OCI-M2 (cell line): ENCODE results near the gene SPPL2B.

ENCODE experiments used
- DNase-seq: peaks from one replicate; lab custom pipeline; 2025; ENCODE audit not compliant: unreplicated experiment; lab: John Stamatoyannopoulos, UW

SPPL2B gene

DNA sequence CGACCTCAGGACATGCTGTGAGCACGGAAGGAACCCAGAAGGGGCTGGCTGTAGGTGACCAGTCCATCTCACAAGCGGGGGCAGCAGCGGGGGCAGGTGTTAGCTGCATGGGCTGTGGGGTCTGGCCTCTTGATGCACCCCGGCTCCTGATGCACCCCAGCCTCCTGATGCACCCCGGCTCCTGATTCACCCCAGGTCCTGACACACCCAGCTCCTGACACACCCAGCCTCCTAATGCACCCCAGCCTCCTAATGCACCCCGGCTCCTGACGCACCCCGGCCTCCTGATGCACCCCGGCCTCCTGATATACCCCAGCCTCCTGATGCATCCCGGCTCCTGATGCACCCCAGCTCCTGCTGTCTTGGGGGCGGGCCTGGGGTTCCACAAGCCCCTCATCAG lies 7.5 kb upstream of the SPPL2B start:
- no peak for DNase-seq

GRCh38 chr19:2321565-2322283 lies 6.8 kb upstream of the SPPL2B start:
- DNase-seq: no peak

GRCh38 chr19:2323707-2324106 lies 4.8 kb upstream of the SPPL2B start:
- no peak for DNase-seq

GRCh38 chr19:2324220-2324948 lies 4.1 kb upstream of the SPPL2B start:
- DNase-seq: no peak

GRCh38 chr19:2325281-2326046 lies 3.0 kb upstream of the SPPL2B start:
- DNase-seq: no peak

DNA sequence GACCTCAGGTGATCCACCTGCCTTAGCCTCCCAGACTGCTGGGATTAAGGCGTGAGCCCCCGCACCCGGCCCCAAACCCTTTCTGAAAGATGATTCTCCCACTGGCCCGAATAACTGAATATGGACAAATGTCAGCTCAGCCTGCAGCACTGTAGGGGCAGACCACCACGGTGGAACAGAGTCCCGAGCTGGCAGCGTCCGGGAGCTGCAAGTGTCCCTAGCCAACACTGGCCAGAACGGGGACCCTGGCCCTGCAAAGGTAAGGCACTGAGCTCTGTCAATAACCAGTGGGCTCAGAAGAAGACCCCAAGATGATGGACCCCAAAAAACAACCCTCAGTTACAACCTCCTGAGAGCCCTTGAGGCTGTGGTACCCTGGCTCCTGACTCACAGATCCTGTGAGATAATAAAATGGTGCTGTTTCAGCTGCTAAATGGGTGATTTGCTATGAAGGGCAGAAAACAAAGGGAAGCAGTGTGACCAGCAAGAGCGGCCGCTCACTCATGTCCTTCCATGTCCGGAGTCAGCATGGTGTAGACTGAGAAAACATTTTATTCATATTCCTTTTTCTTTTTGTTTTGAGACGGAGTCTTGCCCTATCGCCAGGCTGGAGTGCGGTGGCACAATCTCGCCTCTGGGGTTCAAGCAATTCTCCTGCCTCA lies 1.7 kb upstream of the SPPL2B start:
- no peak for DNase-seq

DNA sequence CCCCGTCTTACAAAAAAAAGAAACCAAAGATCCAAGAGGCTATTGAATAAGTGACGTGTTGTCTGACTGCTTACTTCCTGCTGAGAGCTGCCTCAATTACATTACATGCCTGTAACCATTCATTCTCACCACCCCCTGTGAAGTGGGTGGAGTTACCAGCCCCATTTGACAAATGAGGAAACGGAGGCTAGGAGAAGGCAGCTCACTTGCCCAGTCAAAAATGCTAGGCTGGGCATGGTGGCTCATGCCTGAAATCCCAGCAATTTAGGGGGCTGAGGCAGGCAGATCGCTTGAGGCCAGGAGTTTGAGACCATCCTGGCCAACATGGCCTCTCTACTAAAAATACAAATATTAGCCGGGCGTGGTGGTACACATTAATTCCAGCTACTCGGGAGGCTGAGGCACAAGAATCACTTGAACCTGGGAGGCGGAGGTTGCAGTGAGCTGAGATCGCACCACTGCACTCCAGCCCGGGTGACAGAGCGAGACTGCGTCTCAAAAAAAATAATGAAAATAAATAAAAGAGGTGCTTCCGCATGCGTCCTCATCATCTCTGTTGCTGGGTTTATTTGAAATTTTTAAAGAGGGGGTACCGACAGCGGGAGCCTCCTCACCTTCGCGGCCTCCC lies 597 bp upstream of the SPPL2B start:
- DNase-seq: no peak

DNA sequence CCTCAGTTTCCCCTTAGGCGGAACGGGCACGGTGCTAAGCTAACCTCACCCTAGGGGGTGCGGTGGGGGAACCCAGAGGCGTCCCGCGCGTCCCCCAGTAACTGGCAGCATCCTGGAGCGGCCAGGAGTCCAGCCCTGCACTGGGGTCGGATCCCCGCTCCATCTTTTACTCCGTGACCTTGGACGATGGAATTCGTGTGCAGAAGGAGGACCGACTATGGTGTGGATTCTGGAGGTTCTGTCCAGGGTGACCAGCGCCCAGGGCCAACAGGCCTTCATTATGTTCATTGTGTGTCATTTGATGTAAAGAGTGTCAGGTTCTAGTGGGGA lies 630 bp downstream of the SPPL2B start:
- DNase-seq: no peak

GRCh38 chr19:2329501-2329916 lies 1.0 kb downstream of the SPPL2B start:
- no peak for DNase-seq

DNA sequence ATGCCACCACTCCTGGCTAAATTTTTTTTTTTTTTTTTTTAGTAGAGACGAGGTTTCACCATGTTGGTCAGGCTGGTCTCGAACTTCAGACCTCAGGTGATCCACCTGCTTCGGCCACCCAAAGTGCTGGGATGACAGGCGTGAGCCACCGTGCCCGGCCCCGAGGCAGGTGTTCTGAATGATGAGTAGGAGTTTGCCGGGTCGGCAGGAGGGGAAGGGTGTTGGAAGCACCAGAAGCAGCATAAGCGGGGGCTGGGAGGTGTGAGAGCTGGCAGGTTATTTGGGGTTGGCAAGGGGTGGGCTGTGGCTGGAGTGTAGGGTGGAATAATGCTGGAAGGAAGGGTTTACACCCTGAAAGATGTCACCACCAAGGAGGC lies 1.8 kb downstream of the SPPL2B start:
- no peak for DNase-seq

GRCh38 chr19:2330632-2331284 lies 2.3 kb downstream of the SPPL2B start:
- no peak for DNase-seq

DNA sequence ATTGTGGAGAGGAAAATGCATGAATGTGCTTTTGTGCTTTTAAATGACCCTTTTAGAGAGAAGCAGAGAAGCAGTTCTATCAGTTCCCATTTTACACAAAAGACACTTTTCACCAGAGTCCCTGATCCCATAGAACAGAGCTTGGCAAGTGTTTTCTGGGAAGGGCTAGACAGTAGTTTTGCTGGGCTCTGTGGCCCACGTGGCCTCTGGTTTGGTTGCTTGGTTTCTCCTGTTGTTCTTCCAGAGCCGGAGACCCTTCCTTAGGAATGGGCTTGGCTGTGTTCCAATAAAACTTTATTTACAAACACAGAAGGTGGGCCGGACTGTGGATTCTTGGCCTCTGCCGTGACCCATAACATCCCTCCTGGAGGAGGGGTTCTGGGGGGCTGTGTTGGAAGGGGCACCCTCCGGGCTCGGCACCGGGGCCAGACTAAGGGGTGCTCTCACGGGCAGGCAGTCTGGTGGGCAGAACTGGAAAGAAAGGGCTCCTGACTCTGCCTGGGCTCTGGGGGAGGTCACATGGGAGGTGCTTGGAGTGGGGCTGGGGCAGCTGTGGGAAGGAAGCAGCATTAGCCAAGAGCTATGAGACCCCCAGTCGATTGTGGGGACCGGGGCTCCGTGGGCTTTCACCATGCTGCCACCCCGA lies 3.2 kb downstream of the SPPL2B start:
- DNase-seq: no peak

GRCh38 chr19:2332341-2333026 lies 4.0 kb downstream of the SPPL2B start:
- no peak for DNase-seq

- DNase-seq: no peak
Measured at GRCh38 chr19:2333027-2333806, 4.7 kb downstream of the SPPL2B start.

GRCh38 chr19:2333807-2334211 lies 5.3 kb downstream of the SPPL2B start:
- no peak for DNase-seq

DNA sequence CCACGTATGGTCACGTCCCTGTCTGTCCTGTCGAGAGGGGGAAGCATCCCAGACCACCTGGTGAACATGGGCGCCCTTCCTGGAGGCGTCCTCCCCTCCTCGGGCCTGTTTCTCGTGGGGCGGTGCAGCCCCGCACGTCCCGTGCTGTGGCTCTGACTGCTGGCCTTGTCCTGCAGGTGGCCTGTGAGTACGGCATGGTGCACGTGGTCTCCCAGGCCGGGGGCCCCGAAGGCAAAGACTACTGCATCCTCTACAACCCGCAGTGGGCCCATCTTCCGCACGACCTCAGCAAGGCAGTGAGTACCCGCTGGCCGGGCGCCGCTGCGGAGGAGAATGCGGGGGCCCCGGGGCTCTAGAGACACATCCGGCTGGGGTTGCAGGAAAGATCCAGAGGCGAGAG lies 5.9 kb downstream of the SPPL2B start:
- no peak for DNase-seq

GRCh38 chr19:2334986-2335846 lies 6.7 kb downstream of the SPPL2B start:
- no peak for DNase-seq

DNA sequence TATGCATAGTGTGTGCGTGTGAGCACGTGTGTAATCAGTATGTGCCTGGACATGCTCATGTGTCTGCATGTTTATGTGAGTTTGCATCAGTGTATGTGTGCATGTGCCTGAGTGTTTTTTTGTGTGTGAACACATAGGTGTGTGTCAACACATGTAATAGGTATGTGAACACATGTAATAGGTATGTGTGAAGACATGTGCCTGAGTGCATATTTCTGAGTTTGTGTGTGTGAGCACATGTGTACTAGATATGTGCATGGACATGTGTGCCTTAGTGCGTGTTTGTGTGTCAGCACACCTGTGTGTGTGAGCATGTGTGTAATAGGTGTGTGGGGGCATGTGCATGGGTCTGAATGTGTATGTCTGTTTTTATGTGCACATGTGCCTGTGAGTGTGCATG lies 7.4 kb downstream of the SPPL2B start:
- no peak for DNase-seq
